ENCODE results near the gene HSPA14.
"Not testable (repeated sequence)": the region's sequence is repeated elsewhere in the genome, so short reads cannot be mapped to it uniquely, and the experiment has no call there.

Gene HSPA14, protein sequence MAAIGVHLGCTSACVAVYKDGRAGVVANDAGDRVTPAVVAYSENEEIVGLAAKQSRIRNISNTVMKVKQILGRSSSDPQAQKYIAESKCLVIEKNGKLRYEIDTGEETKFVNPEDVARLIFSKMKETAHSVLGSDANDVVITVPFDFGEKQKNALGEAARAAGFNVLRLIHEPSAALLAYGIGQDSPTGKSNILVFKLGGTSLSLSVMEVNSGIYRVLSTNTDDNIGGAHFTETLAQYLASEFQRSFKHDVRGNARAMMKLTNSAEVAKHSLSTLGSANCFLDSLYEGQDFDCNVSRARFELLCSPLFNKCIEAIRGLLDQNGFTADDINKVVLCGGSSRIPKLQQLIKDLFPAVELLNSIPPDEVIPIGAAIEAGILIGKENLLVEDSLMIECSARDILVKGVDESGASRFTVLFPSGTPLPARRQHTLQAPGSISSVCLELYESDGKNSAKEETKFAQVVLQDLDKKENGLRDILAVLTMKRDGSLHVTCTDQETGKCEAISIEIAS

GRCh38 chr10:14837757-14838581, at the start of gene HSPA14, which contains the start of the genes CDNF and MSANTD7:
Gene HSPA14, plus strand, starts transcription at chr10:14838306. Its CDS starts 97 bp downstream, at chr10:14838403.
Gene CDNF, minus strand, starts transcription at chr10:14838037. Its CDS starts 91 bp downstream, at chr10:14837946.
Gene MSANTD7, plus strand, starts transcription at chr10:14838306. Its CDS starts 3,979 bp downstream, at chr10:14842285.
- DNase-seq (ENCODE audit: low spot score), result peak; percentile 100

GRCh38 chr10:14798636-14799035, 39.5 kb upstream of the HSPA14 start:
- DNase-seq (ENCODE audit: low spot score), result no peak

- DNase-seq (ENCODE audit: low spot score), result no peak
These were observed 37.7 kb upstream of the HSPA14 start for GRCh38 chr10:14800397-14800796.

DNA sequence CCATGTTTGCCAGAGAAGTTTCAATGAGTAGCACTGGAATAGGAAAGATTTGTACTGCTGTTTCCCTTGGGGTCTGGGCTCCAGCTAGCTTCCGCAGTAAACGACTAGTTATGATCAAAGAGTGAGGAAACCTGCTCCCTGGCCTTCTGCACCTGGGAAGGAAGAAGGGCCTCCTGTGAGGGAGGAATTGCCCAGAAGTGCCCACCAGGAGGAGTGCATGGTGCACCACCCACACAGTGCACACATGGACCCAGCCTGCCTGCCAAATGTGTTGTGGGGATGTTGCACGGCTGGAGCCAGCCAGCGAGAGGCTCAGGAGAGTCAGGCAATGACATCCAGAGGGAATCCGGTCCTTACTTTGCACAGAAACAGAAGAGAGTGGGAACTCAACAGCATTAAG, 36.4 kb upstream of the HSPA14 start:
- DNase-seq (ENCODE audit: low spot score), result no peak

DNA sequence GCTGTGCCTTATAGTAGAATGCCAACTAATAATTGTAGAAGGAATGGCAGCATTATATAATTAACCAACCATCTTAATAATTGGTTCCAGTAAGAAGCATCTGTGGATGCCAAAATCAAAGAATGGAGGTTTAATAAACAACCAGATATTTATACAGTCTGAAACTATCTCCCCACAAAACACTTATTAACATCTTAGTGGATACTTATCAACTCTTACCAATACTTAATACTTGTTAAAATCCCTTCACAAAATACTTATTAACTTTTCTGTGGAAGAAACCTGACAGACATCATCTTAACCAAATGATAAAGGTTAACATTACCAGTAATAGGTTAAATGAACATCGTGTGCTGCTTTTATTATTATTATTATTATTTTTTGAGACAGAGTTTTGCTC, 34.3 kb upstream of the HSPA14 start:
- DNase-seq (ENCODE audit: low spot score), result no peak

GRCh38 chr10:14806318-14806717, 31.8 kb upstream of the HSPA14 start:
- DNase-seq (ENCODE audit: low spot score), result no peak

DNA sequence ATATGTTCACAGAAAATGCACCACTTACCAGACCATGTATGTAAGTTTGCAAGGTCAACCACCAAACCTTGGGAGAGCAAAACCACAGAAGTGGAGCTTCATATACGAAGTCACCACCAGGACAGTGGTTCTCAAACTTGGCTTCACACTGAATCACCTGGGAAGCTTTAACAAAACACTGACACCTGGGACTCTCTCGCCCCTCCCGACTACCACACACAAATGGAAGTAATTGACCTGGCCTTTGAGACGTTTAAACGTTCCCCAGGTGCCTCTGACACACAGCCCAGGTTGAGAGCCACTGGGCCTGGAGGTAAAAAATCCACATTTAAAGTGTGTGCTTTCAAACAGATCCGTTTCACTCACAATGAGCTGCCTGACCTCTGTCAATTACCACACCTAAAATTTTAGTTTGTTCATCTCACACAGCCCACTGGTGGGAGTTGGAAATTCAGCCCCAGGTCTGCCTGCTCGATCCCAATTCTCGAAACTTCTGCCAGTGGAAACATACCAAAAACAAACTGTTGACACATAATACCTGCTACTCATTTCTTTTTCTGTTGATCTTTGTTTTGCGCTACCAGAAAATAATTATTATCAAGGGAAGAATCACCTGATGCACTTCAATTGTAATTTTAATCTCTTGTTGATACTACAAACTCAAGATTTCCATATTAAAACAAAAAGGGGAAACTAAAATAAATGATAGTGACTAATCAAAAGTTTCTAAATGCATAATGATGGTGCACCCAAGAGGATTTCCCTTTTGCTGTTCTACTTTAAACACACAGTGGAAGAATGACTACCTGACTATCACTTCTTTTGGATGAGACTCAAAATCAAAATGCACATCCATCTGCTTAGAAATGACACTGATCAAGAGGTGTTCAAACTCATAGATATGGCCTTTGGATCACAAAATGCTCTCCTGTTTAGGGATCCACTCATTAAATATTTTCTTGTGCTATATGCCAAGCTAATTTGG, 26.8 kb upstream of the HSPA14 start:
- no peak for DNase-seq (ENCODE audit: low spot score)

GRCh38 chr10:14812271-14812670, 25.8 kb upstream of the HSPA14 start:
- no peak for DNase-seq (ENCODE audit: low spot score)

- no peak for DNase-seq (ENCODE audit: low spot score)
These were observed 22.4 kb upstream of the HSPA14 start for GRCh38 chr10:14815681-14816080.

GRCh38 chr10:14816717-14817116, 21.4 kb upstream of the HSPA14 start:
- DNase-seq (ENCODE audit: low spot score), result not testable (repeated sequence)

- DNase-seq (ENCODE audit: low spot score), result no peak
These were observed 17.9 kb upstream of the HSPA14 start for GRCh38 chr10:14820010-14820774.

DNA sequence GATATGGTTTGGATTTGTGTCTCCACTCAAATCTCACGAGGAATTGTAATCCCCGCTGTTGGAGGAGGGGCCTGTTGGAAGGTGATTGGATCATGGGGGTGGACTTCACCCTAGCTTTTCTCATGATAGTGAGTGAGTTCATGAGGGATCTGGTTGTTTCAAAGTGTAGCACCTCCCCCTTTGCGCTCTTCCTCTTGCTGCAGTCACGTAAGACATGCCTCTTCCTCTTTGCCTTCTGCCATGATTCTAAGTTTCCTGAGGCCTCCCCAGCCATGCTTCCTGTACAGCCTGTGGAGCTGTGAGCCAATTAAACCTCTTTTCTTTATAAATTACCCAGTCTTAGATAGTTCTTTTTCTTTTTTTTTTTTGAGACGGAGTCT, 17.3 kb upstream of the HSPA14 start:
- no peak for DNase-seq (ENCODE audit: low spot score)

DNA sequence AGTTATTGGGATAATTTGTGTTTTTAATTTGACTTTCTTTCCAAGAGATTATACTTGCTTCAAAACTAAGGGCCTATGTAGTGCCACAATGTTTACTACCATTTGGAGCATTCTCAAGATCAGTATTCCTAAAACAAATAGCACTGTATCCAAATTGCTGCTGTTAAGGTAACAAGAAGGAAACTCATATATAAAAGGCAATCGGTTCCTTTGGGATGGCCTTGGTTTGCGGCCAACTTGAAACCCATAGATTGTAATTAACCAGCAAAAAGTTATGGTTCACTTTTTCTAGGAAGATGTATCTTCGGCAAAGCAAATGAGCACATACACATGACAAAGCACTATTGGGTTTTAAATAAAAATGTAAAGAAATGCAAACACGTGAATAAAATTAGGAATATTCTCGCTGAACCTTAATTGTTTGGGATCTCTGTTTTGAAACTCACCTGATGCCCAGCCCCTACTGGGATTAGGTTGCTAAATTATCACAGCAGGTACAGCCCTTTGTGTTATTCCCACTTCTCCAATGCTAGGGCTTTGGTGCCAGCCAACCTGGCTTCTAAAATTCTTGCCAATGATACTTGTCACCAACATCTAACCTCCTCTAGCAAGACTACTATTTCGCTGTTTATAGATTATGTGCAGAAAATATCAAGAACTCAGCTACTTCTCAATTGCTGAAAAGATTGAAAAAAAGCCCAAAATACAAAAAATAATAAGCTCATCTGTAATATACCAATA, 16.3 kb upstream of the HSPA14 start:
- no peak for DNase-seq (ENCODE audit: low spot score)

GRCh38 chr10:14822879-14823755, 15.0 kb upstream of the HSPA14 start:
- DNase-seq (ENCODE audit: low spot score), result no peak

DNA sequence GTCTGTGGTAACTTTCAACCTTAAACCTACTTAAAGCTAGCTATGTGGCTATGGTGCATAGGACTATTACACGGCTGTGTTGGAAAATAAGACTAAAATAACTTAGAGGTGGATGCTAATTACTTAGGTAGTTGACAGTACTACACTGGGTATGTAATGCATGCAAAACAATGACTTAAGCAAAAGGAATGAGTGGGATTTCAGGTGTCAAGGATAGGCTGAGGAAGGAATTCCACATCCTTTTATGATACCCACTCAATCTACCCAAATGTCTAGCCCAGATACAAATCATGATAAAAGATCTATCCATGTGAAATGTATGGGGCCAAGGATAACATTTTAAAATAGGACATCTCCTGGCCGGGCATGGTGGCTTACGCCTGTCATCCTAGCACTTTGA, 14.1 kb upstream of the HSPA14 start:
- no peak for DNase-seq (ENCODE audit: low spot score)

- DNase-seq (ENCODE audit: low spot score), result no peak
These were observed 11.9 kb upstream of the HSPA14 start for GRCh38 chr10:14826076-14826829.

GRCh38 chr10:14833106-14833505, 5.0 kb upstream of the HSPA14 start:
- no peak for DNase-seq (ENCODE audit: low spot score)

- DNase-seq (ENCODE audit: low spot score), result no peak
These were observed 1.9 kb upstream of the HSPA14 start for GRCh38 chr10:14836208-14836607.
